Type B pancreatic cell (in vitro differentiated cells): ENCODE data around the gene LIPC. TPM values are rescaled to one million over a fixed set of nuclear protein-coding genes. Genes with fewer than 3 reads are reported as not detected.

ENCODE experiments used
- DNase-seq: peaks from one replicate; pipeline ENCODE4 v3.0.0; 2021; ENCODE audit warnings: mixed read lengths; ENCODE audit not compliant: unreplicated experiment; ENCODE audit errors: extremely low spot score
- H3K27ac Mint-ChIP-seq: 2 replicates; pipeline ENCODE4 v1.8.0; 2021; ENCODE audit warnings: mild to moderate bottlenecking, mixed read lengths
- H3K27me3 Mint-ChIP-seq: 2 replicates; pipeline ENCODE4 v1.8.0; 2021; ENCODE audit warnings: mixed read lengths
- H3K36me3 Mint-ChIP-seq: 2 replicates; pipeline ENCODE4 v1.8.0; 2021; ENCODE audit warnings: mixed read lengths
- H3K4me1 Mint-ChIP-seq: one replicate; pipeline ENCODE4 v1.8.0; 2021; ENCODE audit warnings: mixed read lengths; ENCODE audit not compliant: unreplicated experiment
- H3K4me3 Mint-ChIP-seq: 2 replicates; pipeline ENCODE4 v1.8.0; 2021; ENCODE audit warnings: mild to moderate bottlenecking, mixed read lengths
- H3K9me3 Mint-ChIP-seq: 2 replicates; pipeline ENCODE4 v1.8.0; 2021; ENCODE audit warnings: mixed read lengths
- total RNA-seq: library from RNA; stranded (reverse); gene quantifications from 2 replicates; pipeline ENCODE4 v1.2.1, GENCODE V29; 2021; ENCODE audit warnings: low replicate concordance
- TF ChIP-seq, protein P1 (sequence below): fragments of 200-600 bp; sonication (generic); conservative IDR thresholded peaks from 2 replicates; pipeline ENCODE4 v1.5.0; 2021; ENCODE audit warnings: antibody characterized with exemption, mild to moderate bottlenecking

LIPC gene
- total RNA-seq, 1 donor from 2014 or later = 10.9 TPM

DNA sequence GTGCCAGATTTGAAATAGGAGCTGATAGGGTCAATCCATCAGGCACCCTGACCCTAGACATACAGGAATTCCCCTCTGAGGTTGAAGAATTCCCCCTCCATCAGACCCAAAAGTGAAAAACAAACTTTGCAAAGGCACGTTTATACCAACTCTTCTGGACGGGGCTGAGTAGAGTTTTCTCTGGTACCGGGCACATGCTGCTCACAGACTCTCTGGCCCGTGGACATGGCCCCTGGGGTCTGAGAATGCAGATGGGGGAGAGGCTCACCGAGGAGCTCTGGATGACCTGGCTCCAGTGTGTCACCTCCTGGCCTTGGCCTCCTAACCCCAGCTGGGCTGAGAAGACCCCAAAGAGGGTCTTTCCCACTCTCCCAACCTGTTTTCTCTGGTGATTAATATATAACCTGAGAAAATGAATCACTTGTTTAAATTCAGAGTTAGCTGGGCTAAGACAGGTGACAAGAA, 11.2 kb upstream of the LIPC start:
- Mint-ChIP-seq H3K27ac (no peak overlapping the region), H3K27me3 (no peaks in the 10 kb centered on the region), H3K9me3 (no peaks in the 10 kb centered on the region), H3K4me3 (no peak overlapping the region), H3K36me3 (no peaks in the 10 kb centered on the region), H3K4me1 (peaks cover 4% of the 10 kb centered on the region)
- TF ChIP-seq, protein P1, sequence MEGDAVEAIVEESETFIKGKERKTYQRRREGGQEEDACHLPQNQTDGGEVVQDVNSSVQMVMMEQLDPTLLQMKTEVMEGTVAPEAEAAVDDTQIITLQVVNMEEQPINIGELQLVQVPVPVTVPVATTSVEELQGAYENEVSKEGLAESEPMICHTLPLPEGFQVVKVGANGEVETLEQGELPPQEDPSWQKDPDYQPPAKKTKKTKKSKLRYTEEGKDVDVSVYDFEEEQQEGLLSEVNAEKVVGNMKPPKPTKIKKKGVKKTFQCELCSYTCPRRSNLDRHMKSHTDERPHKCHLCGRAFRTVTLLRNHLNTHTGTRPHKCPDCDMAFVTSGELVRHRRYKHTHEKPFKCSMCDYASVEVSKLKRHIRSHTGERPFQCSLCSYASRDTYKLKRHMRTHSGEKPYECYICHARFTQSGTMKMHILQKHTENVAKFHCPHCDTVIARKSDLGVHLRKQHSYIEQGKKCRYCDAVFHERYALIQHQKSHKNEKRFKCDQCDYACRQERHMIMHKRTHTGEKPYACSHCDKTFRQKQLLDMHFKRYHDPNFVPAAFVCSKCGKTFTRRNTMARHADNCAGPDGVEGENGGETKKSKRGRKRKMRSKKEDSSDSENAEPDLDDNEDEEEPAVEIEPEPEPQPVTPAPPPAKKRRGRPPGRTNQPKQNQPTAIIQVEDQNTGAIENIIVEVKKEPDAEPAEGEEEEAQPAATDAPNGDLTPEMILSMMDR = no peak
- DNase-seq = no peak

DNA sequence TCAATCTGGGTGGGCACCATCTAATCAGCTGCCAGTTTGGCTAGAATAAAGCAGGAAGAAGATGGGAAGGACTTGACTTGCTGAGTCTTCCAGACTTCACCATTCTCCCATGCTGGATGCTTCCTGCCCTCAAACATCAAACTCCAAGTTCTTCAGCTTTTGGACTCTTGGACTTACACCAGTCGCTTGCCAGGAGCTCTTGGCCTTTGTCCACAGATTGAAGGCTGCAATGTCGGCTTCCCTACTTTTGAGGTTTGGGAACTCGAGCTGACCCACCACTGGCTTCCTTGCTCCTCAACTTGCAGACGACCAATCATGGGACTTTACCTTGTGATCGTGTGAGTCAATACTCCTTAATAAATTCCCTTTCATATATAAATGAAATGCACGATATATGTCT, 8.6 kb upstream of the LIPC start:
- TF ChIP-seq, protein P1 = no peak
- no peaks in the 10 kb centered on the region for H3K9me3 Mint-ChIP-seq
- no peaks in the 10 kb centered on the region for H3K36me3 Mint-ChIP-seq
- H3K27me3 Mint-ChIP-seq = no peaks in the 10 kb centered on the region
- DNase-seq = no peak
- H3K4me1 Mint-ChIP-seq = peaks cover 8% of the 10 kb centered on the region
- no peak overlapping the region for H3K4me3 Mint-ChIP-seq
- no peak overlapping the region for H3K27ac Mint-ChIP-seq

DNA sequence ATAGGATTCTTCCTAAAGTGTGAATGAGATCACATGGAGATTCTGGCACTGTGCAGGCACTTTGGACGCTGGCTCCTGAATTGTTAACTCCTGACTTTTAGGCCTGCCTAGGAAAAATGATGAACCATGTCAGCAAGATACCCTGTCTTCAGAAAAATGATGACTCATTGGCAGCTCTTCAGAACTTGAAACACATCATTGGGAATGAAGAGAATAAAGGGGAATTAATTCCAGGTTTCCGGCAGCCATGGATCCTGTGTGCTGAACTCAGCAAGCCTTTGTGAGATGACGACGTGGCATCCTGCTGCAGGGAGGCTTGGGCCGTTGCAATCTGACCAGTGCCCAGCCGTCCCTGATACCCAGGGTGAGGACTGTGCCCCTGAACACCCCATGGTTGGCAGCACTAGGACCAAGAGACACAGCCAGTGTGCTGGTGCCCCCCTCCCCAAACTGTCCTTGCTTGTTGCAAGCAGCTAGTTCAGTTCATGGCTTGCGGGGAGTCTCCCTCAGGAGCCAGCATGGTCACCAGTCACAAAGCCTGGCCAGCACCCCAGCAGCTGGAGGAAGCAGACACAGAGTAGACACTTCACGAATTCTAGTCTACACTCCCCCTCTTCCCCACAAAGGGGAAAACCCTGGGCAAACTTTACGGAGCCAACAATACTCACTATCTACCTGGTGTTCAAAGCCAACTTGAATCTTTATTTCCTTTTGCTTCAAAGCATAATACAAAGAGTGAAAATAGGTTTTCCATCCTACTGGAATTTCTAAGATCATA, 7.8 kb upstream of the LIPC start:
- peaks cover 8% of the 10 kb centered on the region for H3K4me1 Mint-ChIP-seq

DNA sequence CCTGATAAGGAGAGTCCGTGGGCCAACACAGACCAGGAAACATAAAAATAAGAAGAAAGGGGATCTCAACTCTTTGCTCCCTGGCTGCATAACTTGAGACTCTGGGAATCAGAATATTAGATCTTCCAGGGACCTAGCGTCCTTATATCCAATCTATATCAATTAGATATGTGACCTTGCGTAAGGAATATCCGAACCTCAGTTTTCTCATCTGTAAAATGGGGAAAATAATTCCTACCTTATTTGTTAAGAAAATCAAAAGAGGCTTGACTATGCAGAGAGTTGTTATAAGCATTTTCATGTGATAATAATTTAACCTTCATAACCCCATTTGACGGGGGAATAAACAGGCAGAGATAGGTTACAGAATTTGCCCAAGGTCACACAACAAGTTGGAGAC, 7.1 kb upstream of the LIPC start:
- Mint-ChIP-seq H3K27ac (no peak overlapping the region), H3K4me1 (peaks cover 8% of the 10 kb centered on the region)
- TF ChIP-seq, protein P1 = no peak

More for the DNA sequence above, 7.8 kb upstream of the LIPC start:
- no peak for DNase-seq
- Mint-ChIP-seq H3K36me3 (no peaks in the 10 kb centered on the region), H3K9me3 (no peaks in the 10 kb centered on the region), H3K27me3 (no peaks in the 10 kb centered on the region), H3K27ac (no peak overlapping the region), H3K4me3 (no peak overlapping the region)
- TF ChIP-seq, protein P1 = no peak

DNA sequence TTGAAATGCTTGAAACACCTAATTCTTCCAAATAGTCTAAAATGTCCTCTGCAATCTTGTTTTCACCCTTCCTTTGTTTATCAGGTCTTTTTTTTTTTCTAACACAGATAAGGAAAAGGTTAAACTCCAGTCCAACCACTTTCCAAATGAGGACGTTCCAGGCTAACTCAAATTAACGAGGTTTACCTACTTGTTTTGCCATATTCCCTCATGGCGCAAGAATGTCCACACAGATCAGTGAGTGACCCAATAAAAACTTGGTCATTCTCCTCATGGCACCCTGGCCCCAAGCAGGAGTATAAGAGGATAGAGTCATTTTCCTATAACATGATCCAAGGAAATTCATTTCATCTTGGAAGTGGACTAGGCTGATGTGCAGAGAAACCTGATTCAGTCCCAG, 6.6 kb upstream of the LIPC start:
- Mint-ChIP-seq H3K36me3 (no peaks in the 10 kb centered on the region), H3K4me1 (peaks cover 8% of the 10 kb centered on the region), H3K4me3 (no peak overlapping the region), H3K27me3 (no peaks in the 10 kb centered on the region), H3K27ac (peak overlapping the region; percentile 19), H3K9me3 (no peaks in the 10 kb centered on the region)
- TF ChIP-seq, protein P1 = no peak
- no peak for DNase-seq

More for the DNA sequence above, 7.1 kb upstream of the LIPC start:
- H3K4me3 Mint-ChIP-seq = no peak overlapping the region
- H3K27me3 Mint-ChIP-seq = no peaks in the 10 kb centered on the region
- H3K36me3 Mint-ChIP-seq = no peaks in the 10 kb centered on the region
- DNase-seq = no peak
- no peaks in the 10 kb centered on the region for H3K9me3 Mint-ChIP-seq
